ENCODE results near the gene AWAT1.
"Not testable (repeated sequence)": the region's sequence is repeated elsewhere in the genome, so short reads cannot be mapped to it uniquely, and the experiment has no call there.

The AWAT1 gene

GRCh38 chrX:70260104-70260503 lies 25.6 kb downstream of the AWAT1 start, which contains the start of gene P2RY4:
P2RY4 (minus strand) TSS chrX:70260204; CDS start chrX:70259624, 580 bp downstream.
- no peak for DNase-seq (ENCODE audit: low read depth, low spot score)

- no peak for DNase-seq (ENCODE audit: low read depth, low spot score)
Observed at GRCh38 chrX:70262952-70263567, 28.6 kb downstream of the AWAT1 start.

GRCh38 chrX:70264784-70265183 lies 30.3 kb downstream of the AWAT1 start:
- no peak for DNase-seq (ENCODE audit: low read depth, low spot score)

- DNase-seq (ENCODE audit: low read depth, low spot score), result no peak
Observed at GRCh38 chrX:70268034-70268433, 33.6 kb downstream of the AWAT1 start, which contains the start of gene ARR3. ARR3 (plus strand) TSS chrX:70268334; CDS start chrX:70269386, 1,052 bp downstream.

- not testable (repeated sequence) for DNase-seq (ENCODE audit: low read depth, low spot score)
Observed at GRCh38 chrX:70274029-70274428, 39.6 kb downstream of the AWAT1 start.

- no peak for DNase-seq (ENCODE audit: low read depth, low spot score)
Observed at GRCh38 chrX:70279081-70279480, 44.6 kb downstream of the AWAT1 start.

GRCh38 chrX:70280573-70280972 lies 46.1 kb downstream of the AWAT1 start:
- DNase-seq (ENCODE audit: low read depth, low spot score), result no peak

GRCh38 chrX:70281951-70282350 lies 47.5 kb downstream of the AWAT1 start, which contains the start of gene RAB41:
RAB41 (plus strand) TSS chrX:70282172; CDS start chrX:70282218, 46 bp downstream.
- DNase-seq (ENCODE audit: low read depth, low spot score), result no peak

- DNase-seq (ENCODE audit: low read depth, low spot score), result no peak
Observed at GRCh38 chrX:70289168-70289792, 54.8 kb downstream of the AWAT1 start.
